KMS-11 (cell line): ENCODE results near the gene TAC1.

Experiments
- H2AFZ ChIP-seq: fragments of 200-600 bp; sonication (generic); 2 replicates; pipeline ENCODE4 v1.6.1; 2016; ENCODE audit warnings: antibody characterized with exemption, mixed run types, low read depth
- H3K27ac ChIP-seq: fragments of 200-600 bp; sonication (generic); 2 replicates; pipeline ENCODE4 v1.6.1; 2016; ENCODE audit warnings: mild to moderate bottlenecking, mixed run types
- H3K27me3 ChIP-seq: fragments of 200-600 bp; sonication (generic); 2 replicates; pipeline ENCODE4 v1.6.1; 2017; ENCODE audit warnings: mild to moderate bottlenecking, low read depth, mixed run types, moderate library complexity; ENCODE audit not compliant: insufficient read depth
- H3K36me3 ChIP-seq: fragments of 200-600 bp; sonication (generic); 2 replicates; pipeline ENCODE4 v1.6.1; 2017; ENCODE audit warnings: mild to moderate bottlenecking, mixed run types; ENCODE audit not compliant: insufficient read depth
- H3K4me1 ChIP-seq: fragments of 200-600 bp; sonication (generic); 2 replicates; pipeline ENCODE4 v1.6.1; 2016; ENCODE audit warnings: mild to moderate bottlenecking, low read depth, mixed run types; ENCODE audit not compliant: poor library complexity, severe bottlenecking
- H3K4me2 ChIP-seq: fragments of 200-600 bp; sonication (generic); 2 replicates; pipeline ENCODE4 v1.7.0; 2016; ENCODE audit warnings: mild to moderate bottlenecking, mixed run types
- H3K4me3 ChIP-seq: fragments of 200-600 bp; sonication (generic); IDR thresholded peaks from 2 replicates; pipeline ENCODE4 v1.6.1; 2017; ENCODE audit warnings: low read depth, low read length, mixed read lengths; ENCODE audit not compliant: insufficient read depth
- H3K79me2 ChIP-seq: fragments of 200-600 bp; sonication (generic); 2 replicates; pipeline ENCODE4 v1.6.1; 2016; ENCODE audit warnings: low read depth, mixed run types; ENCODE audit not compliant: insufficient read depth
- H3K9ac ChIP-seq: fragments of 200-600 bp; sonication (generic); 2 replicates; pipeline ENCODE4 v1.6.1; 2016; ENCODE audit warnings: mild to moderate bottlenecking, mixed run types
- H4K20me1 ChIP-seq: fragments of 200-600 bp; sonication (generic); 2 replicates; pipeline ENCODE4 v1.6.1; 2016; ENCODE audit warnings: mild to moderate bottlenecking, mixed run types; ENCODE audit not compliant: insufficient read depth
- TF ChIP-seq, protein P1 (sequence below): fragments of 200-600 bp; sonication (generic); conservative IDR thresholded peaks from 2 replicates; pipeline ENCODE4 v1.6.1; 2017; ENCODE audit warnings: low read depth, mild to moderate bottlenecking, antibody characterized with exemption, low read length, moderate library complexity, mixed read lengths

The TAC1 gene

DNA sequence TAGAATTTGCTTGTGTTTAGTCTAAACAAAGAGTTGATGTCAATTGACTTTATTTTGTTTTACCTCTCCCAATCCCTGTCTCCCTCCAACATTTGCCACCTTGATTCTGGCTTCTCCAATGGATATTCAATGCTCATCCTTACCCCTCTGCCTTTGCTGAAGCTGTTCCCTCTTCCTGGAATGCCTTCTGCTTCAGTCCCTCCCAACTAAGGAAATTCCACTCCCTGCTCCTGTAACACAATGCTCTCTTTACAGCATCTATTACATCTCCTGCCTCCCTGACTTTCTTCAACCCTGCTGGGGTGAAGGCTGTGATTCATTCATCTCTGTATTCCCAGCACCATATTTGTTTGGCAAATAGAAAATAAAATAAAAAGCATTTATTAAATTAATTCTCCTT is 34.5 kb upstream of the TAC1 start:
- no peaks in the 10 kb centered on the region for H3K36me3 ChIP-seq
- no peaks in the 10 kb centered on the region for H3K79me2 ChIP-seq
- no peaks in the 10 kb centered on the region for H3K4me1 ChIP-seq
- H3K27ac ChIP-seq, result no peak overlapping the region
- H3K9ac ChIP-seq, result no peak overlapping the region
- no peaks in the 10 kb centered on the region for H3K27me3 ChIP-seq
- no peaks in the 10 kb centered on the region for H4K20me1 ChIP-seq
- H2AFZ ChIP-seq, result no peak overlapping the region
- TF ChIP-seq, protein P1, sequence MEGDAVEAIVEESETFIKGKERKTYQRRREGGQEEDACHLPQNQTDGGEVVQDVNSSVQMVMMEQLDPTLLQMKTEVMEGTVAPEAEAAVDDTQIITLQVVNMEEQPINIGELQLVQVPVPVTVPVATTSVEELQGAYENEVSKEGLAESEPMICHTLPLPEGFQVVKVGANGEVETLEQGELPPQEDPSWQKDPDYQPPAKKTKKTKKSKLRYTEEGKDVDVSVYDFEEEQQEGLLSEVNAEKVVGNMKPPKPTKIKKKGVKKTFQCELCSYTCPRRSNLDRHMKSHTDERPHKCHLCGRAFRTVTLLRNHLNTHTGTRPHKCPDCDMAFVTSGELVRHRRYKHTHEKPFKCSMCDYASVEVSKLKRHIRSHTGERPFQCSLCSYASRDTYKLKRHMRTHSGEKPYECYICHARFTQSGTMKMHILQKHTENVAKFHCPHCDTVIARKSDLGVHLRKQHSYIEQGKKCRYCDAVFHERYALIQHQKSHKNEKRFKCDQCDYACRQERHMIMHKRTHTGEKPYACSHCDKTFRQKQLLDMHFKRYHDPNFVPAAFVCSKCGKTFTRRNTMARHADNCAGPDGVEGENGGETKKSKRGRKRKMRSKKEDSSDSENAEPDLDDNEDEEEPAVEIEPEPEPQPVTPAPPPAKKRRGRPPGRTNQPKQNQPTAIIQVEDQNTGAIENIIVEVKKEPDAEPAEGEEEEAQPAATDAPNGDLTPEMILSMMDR, result no peak
- H3K4me3 ChIP-seq, result no peak overlapping the region
- no peak overlapping the region for H3K4me2 ChIP-seq

DNA sequence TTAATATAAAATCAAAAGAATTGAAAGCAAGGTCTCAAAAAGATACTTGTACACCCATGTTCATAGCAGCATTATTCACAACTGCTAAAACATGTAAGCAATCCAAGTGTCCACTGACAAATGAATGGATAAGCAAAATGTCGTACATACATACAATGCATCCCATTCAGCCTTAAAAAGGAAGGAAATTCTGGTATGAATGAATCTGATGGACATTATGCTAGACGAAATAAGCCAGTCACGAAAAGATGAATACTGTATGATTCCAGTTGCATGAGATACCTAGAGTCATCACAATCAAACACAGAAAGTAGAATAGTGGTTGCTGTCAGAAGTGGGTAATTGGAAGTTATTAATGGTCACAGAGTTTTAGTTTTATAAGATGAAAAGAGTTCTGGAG is 9.5 kb upstream of the TAC1 start:
- H3K27me3 ChIP-seq, result no peaks in the 10 kb centered on the region
- H3K36me3 ChIP-seq, result no peaks in the 10 kb centered on the region
- H3K27ac ChIP-seq, result no peak overlapping the region

DNA sequence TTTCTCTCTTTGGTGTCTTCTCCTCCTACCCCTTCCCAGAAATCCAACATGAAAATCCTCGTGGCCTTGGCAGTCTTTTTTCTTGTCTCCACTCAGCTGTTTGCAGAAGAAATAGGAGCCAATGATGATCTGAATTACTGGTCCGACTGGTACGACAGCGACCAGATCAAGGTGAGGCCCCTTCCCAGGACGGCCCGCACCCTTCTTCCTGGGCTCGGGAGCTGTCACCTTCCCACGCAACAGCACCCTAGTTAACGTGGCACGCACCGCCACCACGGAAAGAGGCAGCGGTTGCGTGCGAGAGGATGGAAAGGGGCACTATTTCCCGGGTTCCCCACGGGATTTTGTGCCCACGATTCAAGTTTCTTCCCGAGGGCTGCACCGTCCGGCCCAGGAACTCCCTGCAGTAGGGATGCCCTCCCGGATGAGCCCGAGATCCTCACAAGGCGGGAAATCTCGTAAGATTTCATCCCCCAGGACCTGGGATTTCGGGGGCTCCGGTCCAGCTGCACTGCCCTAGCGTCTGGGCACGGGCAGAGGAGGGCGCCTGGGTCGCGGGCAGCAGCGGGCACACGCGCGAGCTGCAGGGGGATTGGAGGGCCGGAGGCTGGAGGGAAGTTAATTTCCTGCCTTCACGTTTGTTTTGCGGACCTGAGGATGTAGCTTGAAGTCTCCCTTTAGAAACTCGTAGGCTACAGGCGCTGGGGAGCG is 834 bp downstream of the TAC1 start:
- Histone ChIP-seq H3K4me2 (no peak overlapping the region), H3K27me3 (no peaks in the 10 kb centered on the region), H3K4me3 (no peak overlapping the region), H3K36me3 (no peaks in the 10 kb centered on the region), H3K79me2 (no peaks in the 10 kb centered on the region), H2AFZ (no peak overlapping the region), H3K9ac (no peak overlapping the region), H4K20me1 (no peaks in the 10 kb centered on the region), H3K4me1 (no peaks in the 10 kb centered on the region), H3K27ac (no peak overlapping the region)
- TF ChIP-seq, protein P1, result no peak

More for the DNA sequence above, 9.5 kb upstream of the TAC1 start:
- no peak overlapping the region for H3K4me3 ChIP-seq
- no peak overlapping the region for H3K9ac ChIP-seq
- H3K79me2 ChIP-seq, result no peaks in the 10 kb centered on the region
- no peak overlapping the region for H2AFZ ChIP-seq
- TF ChIP-seq, protein P1, result no peak
- H3K4me1 ChIP-seq, result no peaks in the 10 kb centered on the region
- no peaks in the 10 kb centered on the region for H4K20me1 ChIP-seq
- H3K4me2 ChIP-seq, result no peak overlapping the region

DNA sequence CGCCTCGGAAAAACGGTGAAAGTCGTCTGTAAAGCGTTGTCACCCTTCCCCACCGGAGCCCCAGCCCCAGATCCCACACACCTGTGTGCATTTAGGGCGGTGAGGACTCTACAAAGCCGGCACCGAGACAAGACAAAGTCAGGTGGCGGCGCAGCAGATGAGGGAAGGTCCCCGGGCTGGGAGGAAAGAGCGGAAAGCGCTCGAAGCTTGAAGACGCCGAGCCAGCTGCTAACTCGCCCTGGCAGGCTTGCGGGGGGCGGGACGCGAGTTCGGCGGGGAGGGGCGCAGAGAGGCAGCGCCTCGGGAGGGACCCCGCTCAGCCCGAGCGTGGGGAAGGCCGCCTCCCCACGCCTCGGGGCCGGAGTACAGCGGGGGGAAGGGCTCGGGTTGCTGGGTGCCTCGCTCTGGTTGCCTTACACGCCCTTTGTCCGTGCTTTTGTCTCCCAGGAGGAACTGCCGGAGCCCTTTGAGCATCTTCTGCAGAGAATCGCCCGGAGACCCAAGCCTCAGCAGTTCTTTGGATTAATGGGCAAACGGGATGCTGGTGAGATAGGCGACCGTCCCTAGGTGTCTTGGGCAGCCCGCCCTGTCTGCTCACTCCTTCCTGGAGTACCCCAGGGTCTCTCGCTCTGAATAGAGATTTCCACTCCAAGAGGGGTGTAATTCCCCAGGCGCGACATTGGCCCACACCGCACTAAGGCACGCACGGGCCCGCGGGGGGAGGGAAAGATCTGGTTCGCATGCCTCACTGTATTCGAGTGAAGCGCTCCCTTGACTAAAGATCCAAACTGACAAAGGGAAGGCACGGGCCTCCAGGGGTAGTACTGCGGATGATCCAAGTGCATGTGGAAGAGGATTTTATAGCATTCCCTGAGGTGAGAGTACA is 1.6 kb downstream of the TAC1 start:
- no peaks in the 10 kb centered on the region for H3K4me1 ChIP-seq
- H3K79me2 ChIP-seq, result no peaks in the 10 kb centered on the region
- no peak overlapping the region for H3K27ac ChIP-seq
- TF ChIP-seq, protein P1, result no peak
- H2AFZ ChIP-seq, result no peak overlapping the region
- H3K4me3 ChIP-seq, result no peak overlapping the region
- H4K20me1 ChIP-seq, result no peaks in the 10 kb centered on the region
- no peaks in the 10 kb centered on the region for H3K27me3 ChIP-seq
- no peaks in the 10 kb centered on the region for H3K36me3 ChIP-seq
- no peak overlapping the region for H3K4me2 ChIP-seq
- no peak overlapping the region for H3K9ac ChIP-seq
